ENCODE data around the gene ENO4. TPM values are rescaled to one million over a fixed set of nuclear protein-coding genes. Genes with fewer than 3 reads are reported as not detected.

Gene ENO4
- total RNA-seq, 1 experiment from 2014 or later: 0.22 TPM

DNA sequence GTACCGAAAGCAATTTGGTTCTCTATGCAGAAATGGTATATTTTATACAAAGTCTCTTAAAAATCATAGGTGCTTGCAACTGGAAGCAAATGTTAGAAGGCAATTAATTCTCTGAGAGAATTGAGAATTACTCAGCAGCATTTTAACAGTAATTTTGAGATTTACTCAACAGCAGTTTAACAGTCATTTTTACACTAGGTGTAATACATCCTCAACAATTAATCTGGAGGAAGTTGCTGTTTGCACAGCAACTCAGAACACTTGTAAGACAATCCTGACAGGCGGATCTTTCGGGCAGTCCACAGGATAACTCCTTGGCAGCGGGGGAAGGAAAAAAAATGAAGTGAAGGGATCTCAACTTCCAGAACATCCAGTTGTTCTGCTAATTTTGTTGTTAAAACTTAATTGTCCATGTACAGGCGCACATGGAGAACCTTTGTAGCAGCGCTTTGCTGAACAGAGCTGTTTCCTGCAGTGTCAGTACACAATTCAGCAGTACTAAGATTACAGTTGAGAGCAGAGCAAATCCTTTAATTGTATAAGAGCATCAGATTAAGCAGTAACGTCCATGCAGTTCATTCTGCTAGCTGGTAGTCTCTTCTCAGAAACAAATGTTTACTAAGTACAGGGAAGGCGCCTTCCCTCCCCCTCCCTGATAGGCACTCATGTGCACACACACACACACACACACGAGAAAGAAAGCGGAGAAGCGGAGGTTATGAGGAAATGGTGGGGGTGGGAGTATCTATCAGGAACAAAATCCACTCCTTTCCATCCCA is 43.8 kb downstream of the ENO4 start:
- Histone ChIP-seq H3K4me1 (ENCODE audit: control insufficient read depth in 1 of 2, insufficient read depth in 2 of 2, low read length in 2 of 2) (peaks cover 14 to 19% of the 10 kb centered on the region in 2 experiments), H3K9me2 (ENCODE audit: insufficient read depth) (no peaks in the 10 kb centered on the region), H3K9ac (ENCODE audit: low read length) (no peak overlapping the region), H3K36me3 (ENCODE audit: control insufficient read depth in 1 of 2, insufficient read depth in 2 of 2, low read length in 2 of 2) (peaks cover 0 to 1% of the 10 kb centered on the region in 2 experiments; a peak in 2 of 4 replicates), H3K79me2 (ENCODE audit: insufficient read depth, low read length) (no peaks in the 10 kb centered on the region), H3K27me3 (ENCODE audit: insufficient read depth, low read length) (no peaks in the 10 kb centered on the region), H2AFZ (ENCODE audit: low read depth, low read length, poor library complexity, severe bottlenecking) (no peak overlapping the region), H3K4me3 (replicated peaks in 1 of 2; ENCODE audit: low read depth in 1 of 2, low read length in 2 of 2) (no peak overlapping the region), H3K9me3 (ENCODE audit: control insufficient read depth in 1 of 2, insufficient read depth in 1 of 2, low read depth in 1 of 2, low read length in 2 of 2) (no peaks in the 10 kb centered on the region), H3K4me2 (ENCODE audit: low read length) (no peak overlapping the region), H3K27ac (ENCODE audit: low read depth, low read length) (no peak overlapping the region), H4K20me1 (ENCODE audit: insufficient read depth) (no peaks in the 10 kb centered on the region)
- ChIA-PET CTCF (interaction anchor here (1.1 kb wide), 1 partner anchor 54 kb away, joined by 4 read pairs; no protein-coding TSS in a partner anchor), POLR2A (no interaction called here), RAD21 (ENCODE audit: low non-redundant PET in 1 of 2, low total read pairs in 2 of 2, uncharacterized antibody in 2 of 2, unreplicated experiment in 2 of 2) (no interaction called here)
- no peak for TF ChIP-seq EZH2phosphoT487 (IDR thresholded peaks at IDR 0.05; ENCODE audit: borderline replicate concordance)
- no peak for TF ChIP-seq FOSL1 (IDR thresholded peaks at IDR 0.05; ENCODE audit: low read depth)
- no peak for TF ChIP-seq RAD21 (IDR thresholded peaks at IDR 0.05; ENCODE audit: low read depth)
- TF ChIP-seq YY1 (IDR thresholded peaks at IDR 0.05; ENCODE audit: extremely low read depth, insufficient replicate concordance, low read depth, low read length): no peak
- no peak for TF ChIP-seq ZFX (IDR thresholded peaks at IDR 0.05)
- TF ChIP-seq, protein P1, sequence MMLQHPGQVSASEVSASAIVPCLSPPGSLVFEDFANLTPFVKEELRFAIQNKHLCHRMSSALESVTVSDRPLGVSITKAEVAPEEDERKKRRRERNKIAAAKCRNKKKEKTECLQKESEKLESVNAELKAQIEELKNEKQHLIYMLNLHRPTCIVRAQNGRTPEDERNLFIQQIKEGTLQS (IDR thresholded peaks at IDR 0.05): no peak
- no peak for TF ChIP-seq EZH2 (IDR thresholded peaks at IDR 0.05)
- TF ChIP-seq TCF7L2 (IDR thresholded peaks at IDR 0.05; ENCODE audit: borderline replicate concordance, extremely low read depth, insufficient read depth, insufficient read length): no peak
- TF ChIP-seq, protein P2, sequence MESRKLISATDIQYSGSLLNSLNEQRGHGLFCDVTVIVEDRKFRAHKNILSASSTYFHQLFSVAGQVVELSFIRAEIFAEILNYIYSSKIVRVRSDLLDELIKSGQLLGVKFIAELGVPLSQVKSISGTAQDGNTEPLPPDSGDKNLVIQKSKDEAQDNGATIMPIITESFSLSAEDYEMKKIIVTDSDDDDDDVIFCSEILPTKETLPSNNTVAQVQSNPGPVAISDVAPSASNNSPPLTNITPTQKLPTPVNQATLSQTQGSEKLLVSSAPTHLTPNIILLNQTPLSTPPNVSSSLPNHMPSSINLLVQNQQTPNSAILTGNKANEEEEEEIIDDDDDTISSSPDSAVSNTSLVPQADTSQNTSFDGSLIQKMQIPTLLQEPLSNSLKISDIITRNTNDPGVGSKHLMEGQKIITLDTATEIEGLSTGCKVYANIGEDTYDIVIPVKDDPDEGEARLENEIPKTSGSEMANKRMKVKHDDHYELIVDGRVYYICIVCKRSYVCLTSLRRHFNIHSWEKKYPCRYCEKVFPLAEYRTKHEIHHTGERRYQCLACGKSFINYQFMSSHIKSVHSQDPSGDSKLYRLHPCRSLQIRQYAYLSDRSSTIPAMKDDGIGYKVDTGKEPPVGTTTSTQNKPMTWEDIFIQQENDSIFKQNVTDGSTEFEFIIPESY (IDR thresholded peaks at IDR 0.05; ENCODE audit: extremely low read depth, insufficient replicate concordance, low read length): no peak
- no peak for TF ChIP-seq POLR2AphosphoS5 (IDR thresholded peaks at IDR 0.05; ENCODE audit: low read depth, low read length)
- BruUV-seq (replicated peaks): no TSS peak
- intact Hi-C loops (cut with micrococcal nuclease): no loop called here
- DNase-seq (ENCODE audit: low read depth, low spot score) (no peak), ATAC-seq (no peak)

All from HCT116 (cell line).